HEK293 (cell line): ENCODE data around the gene CD28.

Experiments used
- CTCF ChIA-PET: fragments of 350-600 bp; formaldehyde crosslinking; extraction: SDS; loops from one replicate; lab custom pipeline; 2021; ENCODE audit warnings: antibody characterized with exemption; lab: Yijun Ruan, JAX
- POLR2A ChIA-PET: fragments of 300-600 bp; formaldehyde crosslinking; extraction: SDS; loops from one replicate; lab custom pipeline; 2020; ENCODE audit warnings: antibody characterized with exemption, inconsistent platforms; lab: Yijun Ruan, JAX
- H3K27ac ChIP-seq: fragments of 200-500 bp; sonication (Bioruptor generic); 2 replicates; pipeline ENCODE4 v1.5.1; 2014; ENCODE audit warnings: low read depth, low read length, control low read depth, inconsistent platforms; ENCODE audit errors: extremely low read depth
- H3K36me3 ChIP-seq, 2 experiments: fragments of 200-500 bp in 1 of 2; sonication (Bioruptor generic) in 1 of 2; 1 replicate in 1 of 2; 2 replicates in 1 of 2; pipeline ENCODE4 v1.5.1; 2014 to 2017; ENCODE audit warnings: inconsistent platforms in 2 of 2, low read length in 2 of 2; ENCODE audit not compliant: control insufficient read depth in 2 of 2, insufficient read depth in 1 of 2
- H3K4me1 ChIP-seq: fragments of 200-500 bp; sonication (Bioruptor generic); 2 replicates; pipeline ENCODE4 v1.5.1; 2014; ENCODE audit warnings: mild to moderate bottlenecking, low read length, inconsistent platforms; ENCODE audit not compliant: control insufficient read depth, insufficient read depth
- H3K4me3 ChIP-seq: 2 replicates; pipeline ENCODE4 v1.5.1; 2011; ENCODE audit warnings: low read depth, mild to moderate bottlenecking, control low read depth, low read length, moderate library complexity
- H3K9me3 ChIP-seq: fragments of 200-500 bp; sonication (Bioruptor generic); 2 replicates; pipeline ENCODE4 v1.5.1; 2014; ENCODE audit warnings: low read depth, low read length, inconsistent platforms; ENCODE audit not compliant: control insufficient read depth, insufficient read depth
- BCL11B ChIP-seq: fragments of 450-650 bp; formaldehyde crosslinking; IDR thresholded peaks from 2 replicates; pipeline ENCODE4 v1.5.1; 2016; ENCODE audit warnings: low read depth, missing biosample characterization, missing genetic modification characterization
- MYNN ChIP-seq: fragments of 450-650 bp; formaldehyde crosslinking; IDR thresholded peaks from 2 replicates; pipeline ENCODE4 v1.5.1; 2016; ENCODE audit warnings: missing biosample characterization, missing genetic modification characterization, borderline replicate concordance
- OVOL3 ChIP-seq: fragments of 450-650 bp; formaldehyde crosslinking; IDR thresholded peaks from 2 replicates; pipeline ENCODE4 v1.5.1; 2016; ENCODE audit warnings: missing biosample characterization, missing genetic modification characterization
- ZNF510 ChIP-seq: fragments of 450-650 bp; formaldehyde crosslinking; IDR thresholded peaks from 2 replicates; pipeline ENCODE4 v1.5.1; 2018; ENCODE audit warnings: mild to moderate bottlenecking, missing genetic modification characterization, missing biosample characterization; ENCODE audit not compliant: insufficient replicate concordance
- ZNF777 ChIP-seq: fragments of 450-650 bp; formaldehyde crosslinking; IDR thresholded peaks from 2 replicates; pipeline ENCODE4 v1.5.1; 2017; ENCODE audit warnings: missing biosample characterization, missing genetic modification characterization, borderline replicate concordance
- ZNF785 ChIP-seq: fragments of 450-650 bp; formaldehyde crosslinking; IDR thresholded peaks from 2 replicates; pipeline ENCODE4 v1.5.1; 2016; ENCODE audit warnings: missing biosample characterization, missing genetic modification characterization
- TF ChIP-seq, protein P1 (sequence below): fragments of 450-650 bp; formaldehyde crosslinking; IDR thresholded peaks from 2 replicates; pipeline ENCODE4 v1.5.1; 2016; ENCODE audit warnings: missing biosample characterization, missing genetic modification characterization, low read depth
- TF ChIP-seq, protein P2 (sequence below): fragments of 450-650 bp; formaldehyde crosslinking; IDR thresholded peaks from 2 replicates; pipeline ENCODE4 v1.5.1; 2016; ENCODE audit warnings: missing biosample characterization, missing genetic modification characterization
- TF ChIP-seq, protein P3 (sequence below): fragments of 450-650 bp; formaldehyde crosslinking; IDR thresholded peaks from 2 replicates; pipeline ENCODE4 v1.5.1; 2016; ENCODE audit warnings: missing biosample characterization, missing genetic modification characterization
- TF ChIP-seq, protein P4 (sequence below): fragments of 450-650 bp; formaldehyde crosslinking; IDR thresholded peaks from 2 replicates; pipeline ENCODE4 v1.5.1; 2016; ENCODE audit warnings: missing biosample characterization, missing genetic modification characterization, borderline replicate concordance

CD28 gene

DNA sequence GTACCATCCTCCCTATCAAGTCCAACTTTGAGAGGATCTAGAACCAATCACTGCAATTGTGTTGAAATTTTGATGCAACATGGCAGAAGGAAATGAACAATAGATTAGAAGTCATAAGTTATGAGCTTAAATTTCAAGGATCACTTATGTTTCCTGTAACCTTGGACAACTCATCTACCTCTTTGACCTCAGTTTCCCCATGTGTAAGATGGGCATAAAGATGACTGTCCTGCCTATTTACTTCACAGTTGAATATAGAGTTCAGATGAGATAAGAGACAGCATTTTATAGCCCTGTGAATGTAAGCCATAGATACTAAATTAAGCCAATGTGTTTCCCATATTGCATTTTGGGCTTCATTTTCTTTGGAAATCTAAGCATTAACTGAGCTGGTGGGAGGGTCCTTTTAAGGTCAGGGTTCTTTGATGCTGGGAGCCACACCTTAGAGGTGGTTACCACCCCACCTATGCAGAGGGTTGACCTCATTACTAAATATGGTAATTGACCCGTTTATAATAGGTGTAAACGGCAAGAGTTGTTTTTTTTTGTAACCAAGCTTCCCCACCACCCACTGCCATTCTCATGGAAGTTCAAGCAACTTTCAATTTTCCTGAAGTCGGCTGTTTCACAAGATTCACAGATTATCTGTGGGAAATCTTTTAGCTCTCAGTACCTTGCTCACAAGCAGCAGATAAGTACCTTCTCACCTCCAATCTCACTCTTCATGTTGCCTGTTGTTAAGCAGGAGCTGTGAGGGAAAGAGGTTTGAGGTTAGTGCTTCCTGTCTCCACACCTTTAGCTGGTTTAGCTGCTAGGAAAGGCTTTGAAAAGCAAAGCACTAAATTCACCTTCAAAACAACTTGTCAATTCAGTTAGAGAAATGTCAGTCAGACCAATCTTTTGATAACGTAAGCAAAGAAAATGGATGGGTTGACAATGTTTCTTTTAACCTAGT, 13.3 kb downstream of the CD28 start (continued):
- TF ChIP-seq, protein P1, sequence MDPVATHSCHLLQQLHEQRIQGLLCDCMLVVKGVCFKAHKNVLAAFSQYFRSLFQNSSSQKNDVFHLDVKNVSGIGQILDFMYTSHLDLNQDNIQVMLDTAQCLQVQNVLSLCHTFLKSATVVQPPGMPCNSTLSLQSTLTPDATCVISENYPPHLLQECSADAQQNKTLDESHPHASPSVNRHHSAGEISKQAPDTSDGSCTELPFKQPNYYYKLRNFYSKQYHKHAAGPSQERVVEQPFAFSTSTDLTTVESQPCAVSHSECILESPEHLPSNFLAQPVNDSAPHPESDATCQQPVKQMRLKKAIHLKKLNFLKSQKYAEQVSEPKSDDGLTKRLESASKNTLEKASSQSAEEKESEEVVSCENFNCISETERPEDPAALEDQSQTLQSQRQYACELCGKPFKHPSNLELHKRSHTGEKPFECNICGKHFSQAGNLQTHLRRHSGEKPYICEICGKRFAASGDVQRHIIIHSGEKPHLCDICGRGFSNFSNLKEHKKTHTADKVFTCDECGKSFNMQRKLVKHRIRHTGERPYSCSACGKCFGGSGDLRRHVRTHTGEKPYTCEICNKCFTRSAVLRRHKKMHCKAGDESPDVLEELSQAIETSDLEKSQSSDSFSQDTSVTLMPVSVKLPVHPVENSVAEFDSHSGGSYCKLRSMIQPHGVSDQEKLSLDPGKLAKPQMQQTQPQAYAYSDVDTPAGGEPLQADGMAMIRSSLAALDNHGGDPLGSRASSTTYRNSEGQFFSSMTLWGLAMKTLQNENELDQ (tag by site-specific recombination): no peak
- TF ChIP-seq BCL11B (tag by site-specific recombination) (no peak), MYNN (tag by site-specific recombination) (no peak)

DNA sequence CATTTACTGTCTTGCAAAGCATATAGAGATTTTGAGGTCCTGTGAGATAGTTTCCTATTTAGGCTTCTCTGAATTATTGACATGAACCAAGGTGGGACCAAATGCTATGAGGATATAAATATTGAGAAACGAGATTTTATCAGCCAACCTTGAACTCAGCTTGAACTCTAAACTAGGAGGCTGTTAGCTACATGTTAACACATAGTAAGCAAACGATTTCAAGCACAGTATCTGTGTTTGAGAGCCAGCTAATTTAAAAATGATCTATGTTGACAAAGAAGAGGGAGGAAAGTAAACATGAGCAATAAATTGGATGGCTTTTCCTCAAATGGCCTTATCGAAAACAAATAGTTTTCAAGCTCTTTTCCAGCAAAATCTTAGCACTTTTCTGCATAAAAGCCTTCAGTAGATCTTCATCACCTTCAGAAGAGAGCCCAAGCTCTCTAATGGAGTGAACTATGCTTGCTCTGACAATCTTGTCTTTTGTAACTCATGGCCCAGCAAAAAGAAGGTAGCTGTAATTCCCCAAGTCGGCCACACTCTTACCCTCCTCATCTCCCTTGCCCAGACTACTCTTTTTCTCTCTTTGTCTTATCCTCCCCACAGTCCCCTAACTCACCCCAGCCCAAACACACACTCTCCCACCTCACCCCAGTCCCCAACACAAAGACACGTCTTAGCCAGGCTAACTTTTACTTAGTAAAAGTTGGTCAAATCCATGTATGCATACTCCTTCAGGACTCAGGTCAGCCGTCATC, 14.7 kb downstream of the CD28 start:
- no peak overlapping the region for H3K27ac ChIP-seq
- CTCF ChIA-PET: interaction anchor here (0.6 kb wide), 2 partner anchors 19 to 40 kb away, joined by 3 to 4 read pairs; no protein-coding TSS in a partner anchor

DNA sequence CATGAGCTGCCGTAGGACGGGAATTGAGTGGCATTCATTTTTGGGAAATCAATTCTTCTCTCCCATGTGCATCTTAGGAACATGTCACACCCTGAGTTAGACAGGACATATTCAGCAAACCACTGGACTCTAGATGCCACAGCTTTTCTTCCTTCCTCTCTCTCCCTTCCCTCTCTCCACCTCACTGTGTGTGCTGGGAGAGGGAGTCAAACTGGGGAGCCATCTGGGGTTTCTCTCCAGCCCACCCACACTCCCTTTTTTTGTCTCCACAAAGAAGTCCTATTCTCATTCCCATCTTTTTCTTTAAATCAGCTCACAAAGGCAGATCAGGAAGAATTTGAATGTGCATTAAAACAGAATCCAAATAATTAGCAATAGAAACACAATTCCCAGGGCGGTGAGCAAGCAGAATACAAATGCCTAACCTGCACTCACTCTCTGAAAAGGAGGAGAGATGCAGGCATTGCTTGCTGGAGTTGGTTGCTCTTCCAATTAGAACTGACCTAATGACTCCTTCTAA, 15.4 kb downstream of the CD28 start:
- no peak overlapping the region for H3K4me3 ChIP-seq
- H3K4me1 ChIP-seq: no peaks in the 10 kb centered on the region
- ChIA-PET POLR2A (no interaction called here), CTCF (interaction anchor here (0.6 kb wide), 1 partner anchor 20 kb away, joined by 4 read pairs; no protein-coding TSS in a partner anchor)
- H3K27ac ChIP-seq: no peak overlapping the region
- no peaks in the 10 kb centered on the region for H3K36me3 ChIP-seq
- no peak for TF ChIP-seq OVOL3 (tag by site-specific recombination)
- TF ChIP-seq, protein P2, sequence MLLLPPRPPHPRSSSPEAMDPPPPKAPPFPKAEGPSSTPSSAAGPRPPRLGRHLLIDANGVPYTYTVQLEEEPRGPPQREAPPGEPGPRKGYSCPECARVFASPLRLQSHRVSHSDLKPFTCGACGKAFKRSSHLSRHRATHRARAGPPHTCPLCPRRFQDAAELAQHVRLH (tag by site-specific recombination): no peak
- TF ChIP-seq, protein P3, sequence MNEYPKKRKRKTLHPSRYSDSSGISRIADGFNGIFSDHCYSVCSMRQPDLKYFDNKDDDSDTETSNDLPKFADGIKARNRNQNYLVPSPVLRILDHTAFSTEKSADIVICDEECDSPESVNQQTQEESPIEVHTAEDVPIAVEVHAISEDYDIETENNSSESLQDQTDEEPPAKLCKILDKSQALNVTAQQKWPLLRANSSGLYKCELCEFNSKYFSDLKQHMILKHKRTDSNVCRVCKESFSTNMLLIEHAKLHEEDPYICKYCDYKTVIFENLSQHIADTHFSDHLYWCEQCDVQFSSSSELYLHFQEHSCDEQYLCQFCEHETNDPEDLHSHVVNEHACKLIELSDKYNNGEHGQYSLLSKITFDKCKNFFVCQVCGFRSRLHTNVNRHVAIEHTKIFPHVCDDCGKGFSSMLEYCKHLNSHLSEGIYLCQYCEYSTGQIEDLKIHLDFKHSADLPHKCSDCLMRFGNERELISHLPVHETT (tag by site-specific recombination): no peak
- TF ChIP-seq, all 188 proteins: peak for 0
- H3K9me3 ChIP-seq: no peaks in the 10 kb centered on the region

More for the DNA sequence above, 14.7 kb downstream of the CD28 start:
- Histone ChIP-seq H3K9me3 (no peaks in the 10 kb centered on the region), H3K4me3 (no peak overlapping the region), H3K36me3 (no peaks in the 10 kb centered on the region)
- TF ChIP-seq, protein P4, sequence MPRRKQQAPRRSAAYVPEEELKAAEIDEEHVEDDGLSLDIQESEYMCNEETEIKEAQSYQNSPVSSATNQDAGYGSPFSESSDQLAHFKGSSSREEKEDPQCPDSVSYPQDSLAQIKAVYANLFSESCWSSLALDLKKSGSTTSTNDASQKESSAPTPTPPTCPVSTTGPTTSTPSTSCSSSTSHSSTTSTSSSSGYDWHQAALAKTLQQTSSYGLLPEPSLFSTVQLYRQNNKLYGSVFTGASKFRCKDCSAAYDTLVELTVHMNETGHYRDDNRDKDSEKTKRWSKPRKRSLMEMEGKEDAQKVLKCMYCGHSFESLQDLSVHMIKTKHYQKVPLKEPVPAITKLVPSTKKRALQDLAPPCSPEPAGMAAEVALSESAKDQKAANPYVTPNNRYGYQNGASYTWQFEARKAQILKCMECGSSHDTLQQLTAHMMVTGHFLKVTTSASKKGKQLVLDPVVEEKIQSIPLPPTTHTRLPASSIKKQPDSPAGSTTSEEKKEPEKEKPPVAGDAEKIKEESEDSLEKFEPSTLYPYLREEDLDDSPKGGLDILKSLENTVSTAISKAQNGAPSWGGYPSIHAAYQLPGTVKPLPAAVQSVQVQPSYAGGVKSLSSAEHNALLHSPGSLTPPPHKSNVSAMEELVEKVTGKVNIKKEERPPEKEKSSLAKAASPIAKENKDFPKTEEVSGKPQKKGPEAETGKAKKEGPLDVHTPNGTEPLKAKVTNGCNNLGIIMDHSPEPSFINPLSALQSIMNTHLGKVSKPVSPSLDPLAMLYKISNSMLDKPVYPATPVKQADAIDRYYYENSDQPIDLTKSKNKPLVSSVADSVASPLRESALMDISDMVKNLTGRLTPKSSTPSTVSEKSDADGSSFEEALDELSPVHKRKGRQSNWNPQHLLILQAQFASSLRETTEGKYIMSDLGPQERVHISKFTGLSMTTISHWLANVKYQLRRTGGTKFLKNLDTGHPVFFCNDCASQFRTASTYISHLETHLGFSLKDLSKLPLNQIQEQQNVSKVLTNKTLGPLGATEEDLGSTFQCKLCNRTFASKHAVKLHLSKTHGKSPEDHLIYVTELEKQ (tag by site-specific recombination): no peak
- TF ChIP-seq ZNF510 (tag by site-specific recombination) (no peak), ZNF777 (tag by site-specific recombination) (no peak), ZNF785 (tag by site-specific recombination) (no peak)
- TF ChIP-seq, all 188 proteins: peak for 0
- H3K4me1 ChIP-seq: no peaks in the 10 kb centered on the region
- POLR2A ChIA-PET: no interaction called here
